ENCODE data around the gene CEACAM5. TPM values are rescaled to one million over a fixed set of nuclear protein-coding genes. Genes with fewer than 3 reads are reported as not detected.

The CEACAM5 gene
- total and polyA plus RNA-seq, 2 of the 4 experiments (the other 2 are of a cell fraction), result not detected

DNA sequence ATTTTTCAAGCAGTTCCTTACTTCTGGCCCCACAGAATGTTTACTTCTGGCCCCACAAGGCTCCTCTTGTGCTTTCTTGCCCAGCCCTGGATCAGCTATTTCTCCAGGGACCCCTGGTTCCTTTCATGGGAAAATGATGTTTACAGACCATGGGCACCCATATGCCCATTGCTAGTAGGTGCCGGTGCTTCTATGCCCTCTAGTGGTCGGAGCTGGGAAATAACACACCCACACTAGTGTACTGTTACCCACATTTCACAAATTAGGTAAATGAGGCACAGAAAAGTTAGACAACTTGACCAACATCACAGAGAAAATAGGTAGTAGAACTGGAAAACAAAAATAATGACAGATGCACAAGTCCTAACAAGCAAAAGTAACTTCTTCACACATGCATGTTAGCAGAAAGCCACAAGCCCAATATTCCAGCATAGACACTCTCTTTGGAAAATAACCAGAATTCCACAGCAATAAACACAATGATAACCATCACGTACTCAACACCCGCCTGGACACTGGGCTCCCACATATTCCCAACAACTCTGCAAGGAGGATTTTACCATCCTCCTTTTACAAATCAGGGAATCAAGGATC is 45.6 kb downstream of the CEACAM5 start:
- H4K20me1 ChIP-seq (ENCODE audit: insufficient read depth, low read length), result no peaks in the 10 kb centered on the region
- H2BK15ac ChIP-seq (ENCODE audit: low read depth, low read length), result no peak overlapping the region
- dilution Hi-C loops (cut with HindIII; ENCODE audit: low sequenced_read_pairs, unreplicated experiment) (no loop called here), in situ Hi-C loops (cut with MboI; ENCODE audit: low sequenced_read_pairs) (no loop called here), intact Hi-C loops (cut with micrococcal nuclease) (no loop called here)
- H3K36me3 ChIP-seq (ENCODE audit: control insufficient read depth, insufficient read depth, low read length), result no peaks in the 10 kb centered on the region
- H2BK20ac ChIP-seq (ENCODE audit: low read depth, low read length), result no peak overlapping the region
- no peak overlapping the region for H2BK5ac ChIP-seq (ENCODE audit: low read depth, low read length, poor library complexity, severe bottlenecking)
- ChIA-PET CTCF (interaction anchor here (1.3 kb wide), 1 partner anchor 58 kb away, joined by 5 read pairs; no protein-coding TSS in a partner anchor), POLR2A (ENCODE audit: unreplicated experiment) (no interaction called here)
- no peak overlapping the region for H3K56ac ChIP-seq (ENCODE audit: extremely low read depth, insufficient read depth, low read length)
- no peak overlapping the region for H4K91ac ChIP-seq (ENCODE audit: insufficient read depth, low read depth, low read length)
- H3K4me2 ChIP-seq (ENCODE audit: low read depth, low read length), result no peak overlapping the region
- no peak overlapping the region for H4K8ac ChIP-seq (ENCODE audit: low read depth in 2 of 2, low read length in 2 of 2)
- no peak overlapping the region for H3K27ac ChIP-seq (ENCODE audit: insufficient read depth, low read length)
- H2AFZ ChIP-seq (replicated peaks; ENCODE audit: low read length, poor library complexity), result no peak overlapping the region
- H3K27me3 ChIP-seq (ENCODE audit: control insufficient read depth, insufficient read depth, low read length), result peaks cover 6% of the 10 kb centered on the region
- no peaks in the 10 kb centered on the region for H3K79me1 ChIP-seq (ENCODE audit: low read depth in 1 of 2, low read length in 2 of 2)
- no peaks in the 10 kb centered on the region for H3K4me1 ChIP-seq (ENCODE audit: control insufficient read depth, insufficient read depth, low read length)
- WGBS, 2 experiments (ENCODE audit: extremely low coverage in 2 of 2, insufficient read length in 1 of 2), result 20% methylated on average over 1 of the region's 4 CpGs; no CpG with 5 or more reads in 1 of the 2 experiments
- no peak overlapping the region for H3K14ac ChIP-seq (replicated peaks; ENCODE audit: low read depth, low read length)
- H3K9me3 ChIP-seq (ENCODE audit: control insufficient read depth, insufficient read depth, low read length), result no peaks in the 10 kb centered on the region
- H3K23ac ChIP-seq (ENCODE audit: low read depth, low read length), result no peak overlapping the region
- DNase-seq (peak; percentile 4), ATAC-seq (ENCODE audit: low read depth) (peak; percentile 86)
- no peak overlapping the region for H2AK9ac ChIP-seq (replicated peaks; ENCODE audit: low read depth, low read length, poor library complexity)
- no peak overlapping the region for H3K18ac ChIP-seq (ENCODE audit: low read depth, low read length)
- H3K4me3 ChIP-seq (ENCODE audit: insufficient read depth, low read depth, low read length), result no peak overlapping the region
- H3K4ac ChIP-seq (ENCODE audit: low read depth, low read length), result no peak overlapping the region
- H3K9me1 ChIP-seq (ENCODE audit: insufficient read depth, low read length), result no peaks in the 10 kb centered on the region
- TF ChIP-seq, protein P1, sequence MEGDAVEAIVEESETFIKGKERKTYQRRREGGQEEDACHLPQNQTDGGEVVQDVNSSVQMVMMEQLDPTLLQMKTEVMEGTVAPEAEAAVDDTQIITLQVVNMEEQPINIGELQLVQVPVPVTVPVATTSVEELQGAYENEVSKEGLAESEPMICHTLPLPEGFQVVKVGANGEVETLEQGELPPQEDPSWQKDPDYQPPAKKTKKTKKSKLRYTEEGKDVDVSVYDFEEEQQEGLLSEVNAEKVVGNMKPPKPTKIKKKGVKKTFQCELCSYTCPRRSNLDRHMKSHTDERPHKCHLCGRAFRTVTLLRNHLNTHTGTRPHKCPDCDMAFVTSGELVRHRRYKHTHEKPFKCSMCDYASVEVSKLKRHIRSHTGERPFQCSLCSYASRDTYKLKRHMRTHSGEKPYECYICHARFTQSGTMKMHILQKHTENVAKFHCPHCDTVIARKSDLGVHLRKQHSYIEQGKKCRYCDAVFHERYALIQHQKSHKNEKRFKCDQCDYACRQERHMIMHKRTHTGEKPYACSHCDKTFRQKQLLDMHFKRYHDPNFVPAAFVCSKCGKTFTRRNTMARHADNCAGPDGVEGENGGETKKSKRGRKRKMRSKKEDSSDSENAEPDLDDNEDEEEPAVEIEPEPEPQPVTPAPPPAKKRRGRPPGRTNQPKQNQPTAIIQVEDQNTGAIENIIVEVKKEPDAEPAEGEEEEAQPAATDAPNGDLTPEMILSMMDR (conservative IDR thresholded peaks at IDR 0.05; ENCODE audit: low read depth, low read length), result peak; percentile 45
- no peak for TF ChIP-seq POLR2A (IDR thresholded peaks at IDR 0.05; ENCODE audit: low read depth, low read length)
- no peak for TF ChIP-seq RFX5 (IDR thresholded peaks at IDR 0.05; ENCODE audit: low read depth, low read length)
- peak; percentile 7; the same call in 1 of the 2 replicates for TF ChIP-seq RAD21 (IDR thresholded peaks at IDR 0.05; ENCODE audit: low read length)
- TF ChIP-seq MXI1 (IDR thresholded peaks at IDR 0.05; ENCODE audit: borderline replicate concordance, low read depth, low read length), result no peak
- no peak for TF ChIP-seq MAZ (IDR thresholded peaks at IDR 0.05; ENCODE audit: borderline replicate concordance, low read depth, low read length)
- no peak for TF ChIP-seq MAFK (IDR thresholded peaks at IDR 0.05; ENCODE audit: low read depth, low read length)
- TF ChIP-seq CEBPB (IDR thresholded peaks at IDR 0.05; ENCODE audit: low read depth, low read length), result no peak
- no peak for TF ChIP-seq FOS (IDR thresholded peaks at IDR 0.05; ENCODE audit: low read depth, low read length)
- TF ChIP-seq, protein P2, sequence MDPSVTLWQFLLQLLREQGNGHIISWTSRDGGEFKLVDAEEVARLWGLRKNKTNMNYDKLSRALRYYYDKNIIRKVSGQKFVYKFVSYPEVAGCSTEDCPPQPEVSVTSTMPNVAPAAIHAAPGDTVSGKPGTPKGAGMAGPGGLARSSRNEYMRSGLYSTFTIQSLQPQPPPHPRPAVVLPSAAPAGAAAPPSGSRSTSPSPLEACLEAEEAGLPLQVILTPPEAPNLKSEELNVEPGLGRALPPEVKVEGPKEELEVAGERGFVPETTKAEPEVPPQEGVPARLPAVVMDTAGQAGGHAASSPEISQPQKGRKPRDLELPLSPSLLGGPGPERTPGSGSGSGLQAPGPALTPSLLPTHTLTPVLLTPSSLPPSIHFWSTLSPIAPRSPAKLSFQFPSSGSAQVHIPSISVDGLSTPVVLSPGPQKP (IDR thresholded peaks at IDR 0.05; ENCODE audit: borderline replicate concordance, low read depth, low read length), result no peak
- no peak overlapping the region for H4K5ac ChIP-seq (ENCODE audit: low read depth, low read length)
- no peak overlapping the region for H3K9ac ChIP-seq (ENCODE audit: low read depth, low read length)
- H2AK5ac ChIP-seq (ENCODE audit: low read depth, low read length), result no peak overlapping the region
- BruUV-seq (replicated peaks), result no TSS peak
- no peak overlapping the region for H2BK120ac ChIP-seq (ENCODE audit: low read depth, low read length)

Measured in IMR-90 (cell line).